Activated naive CD4-positive, alpha-beta T cell treated with anti-CD3 and anti-CD28 coated beads, Interleukin-2, amount 50 U/mL, for 72 hours (primary cell): ENCODE data around the gene CDYL2. TPM values are rescaled to one million over a fixed set of nuclear protein-coding genes. Genes with fewer than 3 reads are reported as not detected.

Experiments
- ATAC-seq, 2 donors: fragments of 150-1000 bp; cut with Tn5 transposase; 2 replicates each; pipeline ENCODE4 v1.10.0; 2021; ENCODE audit warnings: mild to moderate bottlenecking in 2 of 2, moderate library complexity in 2 of 2
- DNase-seq, 2 donors: peaks; one replicate each; pipeline ENCODE4 v3.0.0; 2021 to 2022; ENCODE audit warnings: low spot score in 2 of 2
- H3K27ac Mint-ChIP-seq, 2 donors: one replicate each; pipeline ENCODE4 v1.8.0; 2022; ENCODE audit warnings: mild to moderate bottlenecking in 2 of 2, mixed read lengths in 2 of 2
- H3K36me3 Mint-ChIP-seq, 2 donors: one replicate each; pipeline ENCODE4 v1.8.0; 2022; ENCODE audit warnings: mixed read lengths in 2 of 2
- H3K9me3 Mint-ChIP-seq, 2 donors: one replicate each; pipeline ENCODE4 v1.8.0; 2022; ENCODE audit warnings: mixed read lengths in 2 of 2
- total RNA-seq, 2 donors: library from RNA; stranded (reverse); gene quantifications; one replicate each; pipeline ENCODE4 v1.2.3, GENCODE V29; 2022

Gene CDYL2
- total RNA-seq, 2 donors from 2014 or later, result 10.8 to 42.4 TPM

GRCh38 chr16:80708823-80709222, 95.6 kb downstream of the CDYL2 start:
- peaks cover 0 to 6% of the 10 kb centered on the region in 2 donors for H3K9me3 Mint-ChIP-seq
- H3K36me3 Mint-ChIP-seq, result peaks cover 4 to 21% of the 10 kb centered on the region in 2 donors
- no peak for ATAC-seq

GRCh38 chr16:80707686-80708085, 96.7 kb downstream of the CDYL2 start:
- Mint-ChIP-seq H3K36me3 (peaks cover 4 to 21% of the 10 kb centered on the region in 2 donors), H3K27ac (no peak overlapping the region), H3K9me3 (peaks cover 0 to 6% of the 10 kb centered on the region in 2 donors)
- ATAC-seq, result no peak
- DNase-seq, result no peak

More at GRCh38 chr16:80708823-80709222, 95.6 kb downstream of the CDYL2 start:
- no peak for DNase-seq
- no peak overlapping the region for H3K27ac Mint-ChIP-seq

- no peak for ATAC-seq
- H3K36me3 Mint-ChIP-seq, result peaks cover 4 to 21% of the 10 kb centered on the region in 2 donors
- no peak overlapping the region for H3K27ac Mint-ChIP-seq
These were observed 98.8 kb downstream of the CDYL2 start for GRCh38 chr16:80705596-80705995.

GRCh38 chr16:80704751-80705505, 99.5 kb downstream of the CDYL2 start:
- ATAC-seq (no peak), DNase-seq (no peak)
- Mint-ChIP-seq H3K27ac (peak overlapping the region in 1 of 2 donors; percentile 7), H3K9me3 (peaks cover 0 to 6% of the 10 kb centered on the region in 2 donors), H3K36me3 (peaks cover 4 to 21% of the 10 kb centered on the region in 2 donors)

More at GRCh38 chr16:80705596-80705995, 98.8 kb downstream of the CDYL2 start:
- H3K9me3 Mint-ChIP-seq, result peaks cover 0 to 6% of the 10 kb centered on the region in 2 donors
- no peak for DNase-seq

GRCh38 chr16:80703131-80704071, 101.0 kb downstream of the CDYL2 start:
- DNase-seq, result no peak
- no peak for ATAC-seq
- H3K27ac Mint-ChIP-seq, result no peak overlapping the region
- peaks cover 4 to 20% of the 10 kb centered on the region in 2 donors for H3K36me3 Mint-ChIP-seq
- peaks cover 0 to 6% of the 10 kb centered on the region in 2 donors for H3K9me3 Mint-ChIP-seq

GRCh38 chr16:80702696-80703095, 101.7 kb downstream of the CDYL2 start:
- DNase-seq (no peak), ATAC-seq (no peak)
- peaks cover 0 to 6% of the 10 kb centered on the region in 2 donors for H3K9me3 Mint-ChIP-seq
- H3K27ac Mint-ChIP-seq, result no peak overlapping the region
- H3K36me3 Mint-ChIP-seq, result peaks cover 4 to 13% of the 10 kb centered on the region in 2 donors

GRCh38 chr16:80700558-80700957, 103.8 kb downstream of the CDYL2 start:
- H3K27ac Mint-ChIP-seq, result no peak overlapping the region
- H3K9me3 Mint-ChIP-seq, result no peaks in the 10 kb centered on the region
- H3K36me3 Mint-ChIP-seq, result no peaks in the 10 kb centered on the region
- ATAC-seq, result no peak
- DNase-seq, result no peak

GRCh38 chr16:80695020-80695419, 109.4 kb downstream of the CDYL2 start:
- no peaks in the 10 kb centered on the region for H3K9me3 Mint-ChIP-seq
- H3K27ac Mint-ChIP-seq, result no peak overlapping the region
- H3K36me3 Mint-ChIP-seq, result no peaks in the 10 kb centered on the region
- ATAC-seq, result no peak
- DNase-seq, result no peak

GRCh38 chr16:80693553-80693952, 110.8 kb downstream of the CDYL2 start:
- H3K27ac Mint-ChIP-seq, result no peak overlapping the region
- ATAC-seq, result peak; percentile 78 to 94
- DNase-seq, result no peak

GRCh38 chr16:80692270-80692669, 112.1 kb downstream of the CDYL2 start:
- ATAC-seq (no peak), DNase-seq (no peak)
- Mint-ChIP-seq H3K9me3 (peaks cover 0 to 6% of the 10 kb centered on the region in 2 donors), H3K27ac (no peak overlapping the region), H3K36me3 (no peaks in the 10 kb centered on the region)

More at GRCh38 chr16:80693553-80693952, 110.8 kb downstream of the CDYL2 start:
- Mint-ChIP-seq H3K36me3 (no peaks in the 10 kb centered on the region), H3K9me3 (no peaks in the 10 kb centered on the region)

- DNase-seq (no peak), ATAC-seq (no peak)
- H3K9me3 Mint-ChIP-seq, result peaks cover 0 to 9% of the 10 kb centered on the region in 2 donors
- no peak overlapping the region for H3K27ac Mint-ChIP-seq
- H3K36me3 Mint-ChIP-seq, result no peaks in the 10 kb centered on the region
These were observed 113.2 kb downstream of the CDYL2 start for GRCh38 chr16:80691111-80691741.

GRCh38 chr16:80689487-80689886, 114.9 kb downstream of the CDYL2 start:
- Mint-ChIP-seq H3K36me3 (peaks cover 0 to 6% of the 10 kb centered on the region in 2 donors), H3K27ac (no peak overlapping the region), H3K9me3 (peaks cover 0 to 9% of the 10 kb centered on the region in 2 donors)
- no peak for DNase-seq
- ATAC-seq, result no peak

GRCh38 chr16:80687606-80688005, 116.8 kb downstream of the CDYL2 start:
- DNase-seq (no peak), ATAC-seq (no peak)
- H3K9me3 Mint-ChIP-seq, result peaks cover 0 to 9% of the 10 kb centered on the region in 2 donors
- H3K27ac Mint-ChIP-seq, result no peak overlapping the region
- H3K36me3 Mint-ChIP-seq, result peaks cover 0 to 23% of the 10 kb centered on the region in 2 donors

GRCh38 chr16:80684906-80685305, 119.5 kb downstream of the CDYL2 start:
- ATAC-seq, result no peak
- H3K36me3 Mint-ChIP-seq, result peaks cover 5 to 31% of the 10 kb centered on the region in 2 donors
- H3K27ac Mint-ChIP-seq, result no peak overlapping the region
- DNase-seq, result no peak
- H3K9me3 Mint-ChIP-seq, result peaks cover 0 to 18% of the 10 kb centered on the region in 2 donors

GRCh38 chr16:80684136-80684765, 120.1 kb downstream of the CDYL2 start:
- H3K27ac Mint-ChIP-seq, result no peak overlapping the region
- DNase-seq (no peak), ATAC-seq (no peak)
- H3K9me3 Mint-ChIP-seq, result peaks cover 0 to 24% of the 10 kb centered on the region in 2 donors
- H3K36me3 Mint-ChIP-seq, result peaks cover 10 to 37% of the 10 kb centered on the region in 2 donors

- Mint-ChIP-seq H3K9me3 (peaks cover 0 to 24% of the 10 kb centered on the region in 2 donors), H3K27ac (no peak overlapping the region), H3K36me3 (peaks cover 10 to 38% of the 10 kb centered on the region in 2 donors)
- ATAC-seq, result no peak
- DNase-seq, result no peak
These were observed 120.8 kb downstream of the CDYL2 start for GRCh38 chr16:80683646-80684045.
